Mesodermal cell (in vitro differentiated cells): ENCODE results near the gene CRACDL.

Source experiments
- H3K27ac ChIP-seq: 2 replicates; pipeline ENCODE4 v1.7.0; 2013; ENCODE audit warnings: mild to moderate bottlenecking, low read depth, low read length, moderate library complexity; ENCODE audit not compliant: severe bottlenecking
- H3K36me3 ChIP-seq: 2 replicates; pipeline ENCODE4 v1.7.1; 2013; ENCODE audit warnings: mild to moderate bottlenecking, low read length, moderate library complexity; ENCODE audit not compliant: control insufficient read depth, insufficient read depth
- H3K4me1 ChIP-seq: one replicate; pipeline ENCODE4 v1.7.1; 2013; ENCODE audit warnings: mild to moderate bottlenecking, low read length; ENCODE audit not compliant: insufficient read depth, control insufficient read depth, poor library complexity, severe bottlenecking
- H3K4me3 ChIP-seq: 2 replicates; pipeline ENCODE4 v1.7.0; 2013; ENCODE audit warnings: low read length, control low read depth, mild to moderate bottlenecking; ENCODE audit not compliant: insufficient read depth, poor library complexity, severe bottlenecking; ENCODE audit errors: extremely low read depth
- H3K9me3 ChIP-seq: 2 replicates; pipeline ENCODE4 v1.7.1; 2013; ENCODE audit warnings: mild to moderate bottlenecking, low read length, moderate library complexity; ENCODE audit not compliant: control insufficient read depth
- WGBS, 2 experiments: methylation state at CpG; one replicate each; pipeline ENCODE4 v1.1.5; 2013; ENCODE audit warnings: missing lambda C conversion rate in 2 of 2; ENCODE audit not compliant: insufficient coverage in 2 of 2; 5-methylcytosine and 5-hydroxymethylcytosine counted together

CRACDL gene

DNA sequence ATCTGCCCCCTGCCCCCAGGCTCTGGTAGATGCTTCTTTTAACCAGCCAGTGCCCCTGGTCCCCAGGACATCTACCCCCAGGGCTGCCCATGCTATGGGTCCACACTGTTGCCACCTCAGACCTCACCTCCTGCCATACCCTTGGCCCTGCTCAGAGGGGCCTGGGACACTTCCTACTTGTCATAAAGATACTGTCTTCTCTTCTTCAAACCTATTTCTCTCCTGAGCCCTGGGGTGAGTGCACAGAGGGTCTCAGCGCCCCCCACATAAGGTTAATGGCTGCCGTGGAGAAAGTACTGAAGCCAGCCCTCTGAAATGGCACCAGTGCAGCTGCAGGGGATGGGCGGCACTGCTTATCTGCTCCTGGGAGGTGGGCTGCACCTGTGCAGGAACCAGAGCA, 127.5 kb downstream of the CRACDL start:
- H3K36me3 ChIP-seq: no peaks in the 10 kb centered on the region
- H3K4me3 ChIP-seq: no peak overlapping the region
- peaks cover 4% of the 10 kb centered on the region for H3K4me1 ChIP-seq
- 87 to 100% methylated on average over 2 to 3 of the region's 3 CpGs for WGBS, 2 experiments
- H3K27ac ChIP-seq: no peak overlapping the region
- no peaks in the 10 kb centered on the region for H3K9me3 ChIP-seq

DNA sequence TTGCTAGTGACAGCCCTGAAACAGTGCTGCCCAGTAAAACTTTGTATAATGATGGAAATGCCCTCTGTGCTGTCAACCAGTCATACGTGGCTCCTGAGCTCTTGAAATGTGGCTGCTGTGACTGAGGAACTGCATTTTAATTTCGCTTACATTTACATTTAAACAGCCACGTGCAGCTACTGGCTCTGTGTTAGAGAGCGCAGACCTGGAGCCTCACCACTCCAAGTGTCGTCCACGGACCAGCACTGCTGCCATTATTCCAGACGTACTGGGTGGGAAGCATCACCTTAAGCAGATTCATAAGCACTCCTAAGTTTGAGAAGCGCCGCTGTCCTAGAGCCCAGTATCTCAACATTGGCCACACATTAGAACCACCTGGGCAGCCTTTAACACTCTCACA, 128.1 kb downstream of the CRACDL start:
- Histone ChIP-seq H3K27ac (no peak overlapping the region), H3K4me3 (no peak overlapping the region), H3K9me3 (no peaks in the 10 kb centered on the region), H3K36me3 (no peaks in the 10 kb centered on the region), H3K4me1 (peaks cover 4% of the 10 kb centered on the region)
- WGBS, 2 experiments: 91% methylated on average over 8 to 9 of the region's 9 CpGs

DNA sequence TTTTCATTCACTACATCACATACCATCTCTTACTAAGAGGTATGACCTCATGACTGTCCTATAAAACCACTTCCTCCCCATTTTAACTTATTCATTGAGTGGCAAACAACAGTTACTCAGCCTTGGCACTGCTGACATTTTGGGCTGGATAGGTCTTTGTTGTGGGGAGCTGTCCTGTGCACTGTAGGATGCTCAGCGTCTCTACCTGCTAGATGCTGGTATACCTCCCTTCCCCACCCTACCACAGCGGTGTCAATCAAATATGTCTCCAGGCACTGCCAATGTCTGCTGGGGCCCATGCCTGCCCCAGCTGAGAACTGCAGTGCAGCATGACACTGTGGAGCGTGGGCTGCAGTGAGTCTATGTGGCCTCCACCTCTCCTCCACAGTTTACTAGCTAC, 128.8 kb downstream of the CRACDL start:
- Histone ChIP-seq H3K4me3 (no peak overlapping the region), H3K4me1 (peaks cover 4% of the 10 kb centered on the region), H3K36me3 (no peaks in the 10 kb centered on the region), H3K9me3 (no peaks in the 10 kb centered on the region), H3K27ac (no peak overlapping the region)
- WGBS, 2 experiments: 100% methylated on average over 1 to 2 of the region's 3 CpGs

DNA sequence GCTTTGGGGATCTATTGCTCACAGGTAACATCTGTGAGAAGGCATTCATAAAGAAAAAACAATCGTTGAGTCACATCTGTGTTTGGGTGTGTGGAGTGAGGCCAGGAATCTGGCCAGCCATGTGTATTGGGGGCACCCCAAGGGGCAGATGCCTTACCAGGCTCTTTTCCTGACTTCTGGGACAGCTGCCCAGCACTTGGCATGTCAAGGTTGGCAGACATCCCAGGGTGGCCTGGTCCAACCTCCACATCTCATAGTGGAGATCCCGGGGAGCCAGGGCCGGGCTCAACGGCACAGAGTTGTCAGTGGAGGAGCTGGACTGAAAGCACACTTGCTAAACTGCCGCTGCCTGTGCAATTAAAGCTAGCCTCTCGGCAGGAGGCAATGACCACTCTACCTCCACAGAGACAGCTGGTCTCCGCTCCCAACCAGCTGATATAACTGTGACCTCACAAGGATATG, 129.8 kb downstream of the CRACDL start:
- no peaks in the 10 kb centered on the region for H3K9me3 ChIP-seq
- no peak overlapping the region for H3K4me3 ChIP-seq
- WGBS, 2 experiments: 92 to 95% methylated on average over 3 to 5 of the region's 7 CpGs
- H3K4me1 ChIP-seq: peaks cover 4% of the 10 kb centered on the region
- H3K36me3 ChIP-seq: no peaks in the 10 kb centered on the region
- H3K27ac ChIP-seq: no peak overlapping the region

DNA sequence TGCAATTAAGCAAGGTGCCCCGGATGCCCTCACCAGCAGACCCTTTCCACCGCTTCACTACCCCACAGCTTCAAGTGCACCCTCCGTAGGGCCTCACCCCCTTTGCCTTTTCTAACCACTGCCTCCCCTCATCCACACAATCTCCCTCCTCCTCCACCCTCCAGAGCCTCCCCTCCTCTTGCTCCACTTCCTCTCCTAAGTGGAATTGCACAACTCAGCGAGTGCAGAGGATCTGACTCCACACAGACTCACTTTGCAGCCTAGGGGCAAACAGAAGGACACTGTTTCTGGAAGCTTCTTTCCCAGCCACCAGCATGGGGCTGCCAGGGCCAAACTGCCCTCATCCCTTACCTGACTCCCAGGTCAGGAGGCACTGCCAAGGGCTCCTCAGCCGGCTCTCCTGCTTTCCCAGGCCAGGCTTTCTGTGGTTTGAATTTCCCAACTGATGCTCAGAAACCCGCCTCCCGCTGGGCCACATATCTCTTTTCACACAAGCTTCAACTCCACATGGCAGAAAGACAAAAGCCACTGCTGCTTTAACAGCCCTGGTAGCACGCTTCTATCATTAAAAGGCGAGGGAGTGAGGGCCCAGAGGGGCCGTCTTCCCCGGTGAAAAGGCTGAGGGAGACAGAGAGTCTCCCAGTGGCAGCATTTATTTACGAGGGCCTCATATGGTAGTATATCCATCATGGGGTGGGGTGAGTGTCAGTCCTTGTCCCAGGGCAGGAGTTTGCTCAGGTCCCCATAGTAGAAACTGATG, 130.4 kb downstream of the CRACDL start:
- Histone ChIP-seq H3K4me3 (no peak overlapping the region), H3K9me3 (no peaks in the 10 kb centered on the region), H3K36me3 (no peaks in the 10 kb centered on the region), H3K4me1 (peaks cover 4% of the 10 kb centered on the region), H3K27ac (no peak overlapping the region)
- 72 to 74% methylated on average over 7 to 12 of the region's 12 CpGs for WGBS, 2 experiments

DNA sequence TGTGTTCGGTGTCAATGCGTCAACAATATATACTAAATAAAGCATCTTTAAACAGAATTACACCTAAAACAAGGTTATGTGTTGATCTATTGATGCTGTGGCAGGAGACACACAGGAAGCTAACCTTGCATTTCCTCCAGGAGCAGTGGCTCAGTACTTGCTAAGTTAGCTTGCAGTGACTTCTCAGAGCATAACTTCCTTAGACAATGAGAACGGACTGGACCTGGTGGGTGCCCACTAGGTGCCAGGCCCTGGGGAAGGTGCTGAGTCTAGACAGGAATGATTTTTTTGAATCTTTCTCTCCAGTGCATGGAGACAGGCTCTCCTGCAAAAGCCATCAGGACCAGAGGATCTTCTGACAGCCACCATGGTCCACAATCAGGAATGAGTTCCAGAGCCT, 131.3 kb downstream of the CRACDL start:
- no peaks in the 10 kb centered on the region for H3K9me3 ChIP-seq
- H3K4me3 ChIP-seq: no peak overlapping the region
- H3K4me1 ChIP-seq: peaks cover 4% of the 10 kb centered on the region
- no peaks in the 10 kb centered on the region for H3K36me3 ChIP-seq
- 91 to 100% methylated on average over 1 of the region's 3 CpGs for WGBS, 2 experiments
- H3K27ac ChIP-seq: no peak overlapping the region

DNA sequence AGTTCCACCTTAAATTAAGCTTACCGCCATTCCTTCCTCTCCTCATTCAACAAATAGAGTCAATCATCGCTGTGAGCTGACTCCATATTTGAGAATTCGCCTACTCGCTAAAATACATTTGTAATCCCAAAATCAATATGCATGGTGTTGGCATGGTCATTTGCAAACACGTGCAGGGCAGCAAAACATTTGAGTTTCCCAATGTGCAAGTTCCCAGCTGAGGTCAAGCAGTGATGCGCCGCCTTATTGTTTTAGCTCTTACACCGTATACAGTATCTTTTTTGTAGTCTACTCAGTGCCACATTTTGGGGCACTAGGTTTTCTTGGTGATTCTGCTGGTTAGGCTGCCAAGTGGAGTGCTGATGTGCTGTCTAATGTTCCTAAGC, 131.8 kb downstream of the CRACDL start:
- Histone ChIP-seq H3K36me3 (no peaks in the 10 kb centered on the region), H3K9me3 (no peaks in the 10 kb centered on the region), H3K4me1 (peaks cover 4% of the 10 kb centered on the region), H3K27ac (no peak overlapping the region), H3K4me3 (no peak overlapping the region)
- 86 to 95% methylated on average over 7 of the region's 8 CpGs for WGBS, 2 experiments

DNA sequence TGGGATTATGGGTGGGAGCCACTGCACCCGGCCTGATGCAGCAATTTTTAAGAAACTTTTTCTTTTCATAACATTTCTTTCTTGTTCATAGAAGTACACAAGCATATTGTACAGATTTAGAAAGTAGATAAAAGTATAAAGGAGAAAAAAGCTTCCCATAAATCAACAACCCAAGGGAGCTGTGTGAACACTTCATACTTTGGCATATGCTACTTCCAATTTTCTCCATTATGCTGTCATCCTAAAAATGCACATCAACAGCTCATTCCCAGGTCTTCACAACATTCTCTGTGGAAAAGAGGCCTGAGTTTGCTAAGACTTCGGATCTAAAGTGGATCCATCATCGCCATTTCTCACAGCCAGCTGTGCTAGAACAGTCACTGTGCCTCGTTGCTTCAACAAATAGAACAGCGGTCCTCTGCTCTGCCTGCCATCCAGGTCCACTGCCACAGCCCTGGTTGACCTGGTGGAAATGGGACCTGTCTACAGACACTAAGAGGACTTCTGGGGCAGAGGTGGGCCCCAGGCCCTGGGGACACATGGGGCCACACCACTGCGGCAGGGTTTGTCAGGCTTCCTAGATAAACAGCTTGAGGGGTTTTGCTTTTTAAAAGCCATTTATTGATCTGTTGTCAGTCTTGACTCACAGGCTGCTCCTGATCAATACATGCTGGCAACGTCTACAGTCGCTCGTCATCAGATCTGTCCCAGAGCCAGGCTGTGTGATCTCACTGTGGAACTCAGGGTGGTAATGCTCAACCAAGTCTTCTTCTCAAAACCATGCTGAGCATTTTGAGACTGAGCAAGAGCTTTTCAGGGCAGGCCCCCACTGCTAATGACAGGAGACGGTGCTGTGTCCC, 132.4 kb downstream of the CRACDL start:
- no peak overlapping the region for H3K27ac ChIP-seq
- 91 to 94% methylated on average over 8 to 9 of the region's 10 CpGs for WGBS, 2 experiments
- peaks cover 4% of the 10 kb centered on the region for H3K4me1 ChIP-seq
- H3K4me3 ChIP-seq: no peak overlapping the region
- no peaks in the 10 kb centered on the region for H3K36me3 ChIP-seq
- no peaks in the 10 kb centered on the region for H3K9me3 ChIP-seq

DNA sequence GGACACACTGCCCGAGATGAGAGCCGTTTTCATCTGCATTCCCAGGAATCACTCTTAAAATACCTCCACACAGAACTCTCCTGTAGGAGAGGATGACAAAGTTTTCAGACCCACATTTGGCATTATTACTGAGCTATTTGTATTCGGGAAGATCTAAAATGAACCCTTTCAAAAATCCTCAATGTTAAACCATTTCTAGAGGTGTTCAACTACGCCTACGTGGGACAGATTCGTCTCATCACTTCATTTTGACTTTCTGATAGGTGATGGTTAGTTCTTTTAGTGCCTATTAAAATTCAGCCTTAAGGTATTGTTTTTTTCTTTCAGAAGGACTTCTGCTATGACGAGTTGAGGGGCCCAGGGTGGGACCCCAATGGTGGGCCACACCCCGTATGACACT, 133.7 kb downstream of the CRACDL start:
- H3K36me3 ChIP-seq: no peaks in the 10 kb centered on the region
- H3K9me3 ChIP-seq: no peaks in the 10 kb centered on the region
- peaks cover 4% of the 10 kb centered on the region for H3K4me1 ChIP-seq
- H3K27ac ChIP-seq: no peak overlapping the region
- no peak overlapping the region for H3K4me3 ChIP-seq
- 84 to 86% methylated on average over 4 to 6 of the region's 8 CpGs for WGBS, 2 experiments

DNA sequence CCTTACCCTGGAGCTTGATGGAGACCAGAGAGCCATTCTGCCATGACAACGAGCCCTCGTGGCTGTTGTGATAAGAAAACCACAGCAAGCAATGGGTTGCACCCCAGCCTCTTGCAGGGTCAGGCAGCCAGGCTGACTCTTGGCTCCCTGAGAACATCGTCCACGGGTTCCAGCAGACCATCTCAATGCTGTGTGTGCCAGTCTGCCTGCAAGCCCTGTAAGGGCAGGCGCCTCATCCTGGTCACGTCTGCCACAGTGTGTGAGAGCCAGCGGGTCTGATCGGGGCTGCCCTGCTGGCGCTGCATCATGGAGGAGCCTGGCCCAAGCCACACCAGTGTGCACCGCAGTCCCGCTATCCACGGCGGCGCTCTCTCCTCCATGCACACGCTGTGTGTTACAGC, 134.1 kb downstream of the CRACDL start:
- Histone ChIP-seq H3K9me3 (no peaks in the 10 kb centered on the region), H3K4me1 (peaks cover 4% of the 10 kb centered on the region), H3K27ac (no peak overlapping the region), H3K4me3 (no peak overlapping the region), H3K36me3 (no peaks in the 10 kb centered on the region)
- WGBS, 2 experiments: 91 to 93% methylated on average over 15 of the region's 15 CpGs

DNA sequence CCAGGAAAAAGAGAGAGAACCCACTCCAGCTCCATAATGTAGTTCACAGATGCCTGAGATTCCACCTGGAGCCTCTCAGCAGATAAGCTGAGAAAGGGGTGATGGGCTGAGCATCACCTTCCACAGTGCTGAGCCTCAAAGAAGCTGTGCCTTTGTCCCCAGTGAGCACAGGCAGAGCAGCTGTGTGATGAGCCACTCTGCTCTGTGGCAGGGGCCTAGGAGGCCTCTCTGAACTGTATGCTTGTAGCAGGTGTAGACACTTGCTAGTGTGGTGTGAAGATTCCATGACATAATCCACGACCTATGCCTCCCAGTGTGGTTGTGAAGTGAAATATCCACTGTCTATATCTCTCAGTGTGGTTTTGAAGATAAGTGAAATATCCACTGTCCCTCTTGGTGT, 134.7 kb downstream of the CRACDL start:
- 83% methylated on average over 1 of the region's 1 CpG; no CpG with 5 or more reads in 1 of the 2 experiments for WGBS, 2 experiments

More for the DNA sequence above, 134.7 kb downstream of the CRACDL start:
- H3K4me3 ChIP-seq: no peak overlapping the region
- H3K27ac ChIP-seq: no peak overlapping the region
- no peaks in the 10 kb centered on the region for H3K9me3 ChIP-seq
- peaks cover 4% of the 10 kb centered on the region for H3K4me1 ChIP-seq
- no peaks in the 10 kb centered on the region for H3K36me3 ChIP-seq
